ENCODE results near the gene DCXR. TPM values are rescaled to one million over a fixed set of nuclear protein-coding genes. Genes with fewer than 3 reads are reported as not detected.

Gene DCXR
- total RNA-seq, 4 donors from 2014 or later: 130 to 296 (median 223) TPM

DNA sequence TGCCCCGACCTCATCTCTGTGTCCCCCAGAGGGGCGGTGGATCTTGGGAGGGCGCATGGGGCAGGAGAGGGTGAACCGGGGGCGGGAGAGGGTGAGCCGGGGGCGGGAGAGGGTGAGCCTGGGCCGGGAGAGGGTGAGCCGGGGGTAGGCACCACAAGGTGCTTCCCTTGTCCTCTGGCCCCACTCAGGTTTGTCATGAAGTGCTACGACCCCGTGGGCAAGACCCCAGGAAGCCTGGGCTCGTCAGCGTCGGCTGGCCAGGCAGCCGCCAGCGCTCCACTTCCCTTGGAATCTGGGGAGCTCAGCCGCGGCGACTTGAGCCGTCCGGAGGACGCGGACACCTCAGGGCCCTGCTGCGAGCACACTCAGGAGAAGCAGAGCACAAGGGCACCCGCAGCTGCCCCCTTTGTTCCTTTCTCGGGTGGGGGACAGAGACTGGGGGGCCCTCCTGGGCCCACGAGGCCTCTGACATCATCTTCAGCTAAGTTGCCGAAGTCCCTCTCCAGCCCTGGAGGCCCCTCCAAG, 41.2 kb downstream of the DCXR start:
- no peak for DNase-seq

DNA sequence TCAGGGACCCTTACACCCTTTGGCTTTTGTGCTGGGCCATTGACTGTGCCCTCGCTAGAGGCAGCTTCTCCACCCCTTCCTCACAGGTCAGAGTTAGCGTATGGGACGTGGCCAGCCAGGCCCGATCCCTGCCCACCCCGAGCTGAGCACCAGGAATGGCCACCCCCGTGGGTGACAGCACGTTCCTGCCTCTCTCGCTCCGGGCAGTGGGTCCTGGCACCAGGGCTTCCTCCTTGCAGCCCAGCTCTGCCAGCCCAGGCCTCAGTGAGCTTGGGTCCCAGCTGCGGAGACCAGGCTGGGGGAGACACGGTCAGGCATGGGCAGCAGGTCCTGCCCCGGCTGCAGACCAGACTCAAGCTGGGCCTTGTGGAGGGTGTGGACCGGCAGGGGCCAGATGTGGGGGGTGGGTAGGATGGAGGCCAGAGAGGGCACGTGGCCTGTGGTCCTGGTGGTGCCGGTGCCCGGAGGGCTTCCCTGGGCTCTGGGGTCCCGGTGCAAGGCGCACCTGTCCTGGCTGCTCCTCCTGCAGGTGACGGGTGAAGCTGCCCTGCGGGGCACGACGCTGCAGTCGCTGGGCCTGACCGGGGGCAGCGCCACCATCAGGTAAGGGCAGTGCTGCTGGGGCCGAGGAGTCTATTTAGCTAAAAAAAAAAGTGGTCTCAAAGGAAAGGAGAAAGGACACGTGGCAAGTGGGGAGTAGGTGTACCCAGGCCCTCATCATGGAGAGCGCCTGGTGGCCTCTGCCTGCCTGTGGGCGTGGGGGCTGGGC, 41.9 kb downstream of the DCXR start:
- peaks cover 17 to 51% of the 10 kb centered on the region in 2 donors for H3K4me1 ChIP-seq
- in situ Hi-C loops (cut with MboI; ENCODE audit: low sequenced_read_pairs in 4 of 4) (no loop called here), intact Hi-C loops (cut with DNase I; ENCODE audit: low total_unique reads) (no loop called here)
- DNase-seq (no peak), ATAC-seq (no peak)
- H3K4me3 ChIP-seq: no peak overlapping the region
- TF ChIP-seq POLR2A (IDR thresholded peaks at IDR 0.05): no peak
- TF ChIP-seq, protein P1, sequence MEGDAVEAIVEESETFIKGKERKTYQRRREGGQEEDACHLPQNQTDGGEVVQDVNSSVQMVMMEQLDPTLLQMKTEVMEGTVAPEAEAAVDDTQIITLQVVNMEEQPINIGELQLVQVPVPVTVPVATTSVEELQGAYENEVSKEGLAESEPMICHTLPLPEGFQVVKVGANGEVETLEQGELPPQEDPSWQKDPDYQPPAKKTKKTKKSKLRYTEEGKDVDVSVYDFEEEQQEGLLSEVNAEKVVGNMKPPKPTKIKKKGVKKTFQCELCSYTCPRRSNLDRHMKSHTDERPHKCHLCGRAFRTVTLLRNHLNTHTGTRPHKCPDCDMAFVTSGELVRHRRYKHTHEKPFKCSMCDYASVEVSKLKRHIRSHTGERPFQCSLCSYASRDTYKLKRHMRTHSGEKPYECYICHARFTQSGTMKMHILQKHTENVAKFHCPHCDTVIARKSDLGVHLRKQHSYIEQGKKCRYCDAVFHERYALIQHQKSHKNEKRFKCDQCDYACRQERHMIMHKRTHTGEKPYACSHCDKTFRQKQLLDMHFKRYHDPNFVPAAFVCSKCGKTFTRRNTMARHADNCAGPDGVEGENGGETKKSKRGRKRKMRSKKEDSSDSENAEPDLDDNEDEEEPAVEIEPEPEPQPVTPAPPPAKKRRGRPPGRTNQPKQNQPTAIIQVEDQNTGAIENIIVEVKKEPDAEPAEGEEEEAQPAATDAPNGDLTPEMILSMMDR (IDR thresholded peaks at IDR 0.05 in 4 of 5, conservative IDR thresholded peaks at IDR 0.05 in 1 of 5): no peak
- H3K36me3 ChIP-seq: peaks cover 0 to 4% of the 10 kb centered on the region in 2 donors
- no peaks in the 10 kb centered on the region for H3K9me3 ChIP-seq
- H3K27ac ChIP-seq: no peak overlapping the region
- no peaks in the 10 kb centered on the region for H3K27me3 ChIP-seq

More for the DNA sequence above, 41.2 kb downstream of the DCXR start:
- Histone ChIP-seq H3K27me3 (no peaks in the 10 kb centered on the region), H3K9me3 (no peaks in the 10 kb centered on the region), H3K36me3 (peaks cover 0 to 4% of the 10 kb centered on the region in 2 donors), H3K27ac (no peak overlapping the region), H3K4me3 (no peak overlapping the region), H3K4me1 (peaks cover 23 to 51% of the 10 kb centered on the region in 2 donors)
- in situ Hi-C loops (cut with MboI; ENCODE audit: low sequenced_read_pairs in 4 of 4): no loop called here
- no peak for ATAC-seq
- TF ChIP-seq POLR2A (IDR thresholded peaks at IDR 0.05): no peak
- TF ChIP-seq, protein P1 (IDR thresholded peaks at IDR 0.05 in 4 of 5, conservative IDR thresholded peaks at IDR 0.05 in 1 of 5): no peak
- intact Hi-C loops (cut with DNase I; ENCODE audit: low total_unique reads): no loop called here

DNA sequence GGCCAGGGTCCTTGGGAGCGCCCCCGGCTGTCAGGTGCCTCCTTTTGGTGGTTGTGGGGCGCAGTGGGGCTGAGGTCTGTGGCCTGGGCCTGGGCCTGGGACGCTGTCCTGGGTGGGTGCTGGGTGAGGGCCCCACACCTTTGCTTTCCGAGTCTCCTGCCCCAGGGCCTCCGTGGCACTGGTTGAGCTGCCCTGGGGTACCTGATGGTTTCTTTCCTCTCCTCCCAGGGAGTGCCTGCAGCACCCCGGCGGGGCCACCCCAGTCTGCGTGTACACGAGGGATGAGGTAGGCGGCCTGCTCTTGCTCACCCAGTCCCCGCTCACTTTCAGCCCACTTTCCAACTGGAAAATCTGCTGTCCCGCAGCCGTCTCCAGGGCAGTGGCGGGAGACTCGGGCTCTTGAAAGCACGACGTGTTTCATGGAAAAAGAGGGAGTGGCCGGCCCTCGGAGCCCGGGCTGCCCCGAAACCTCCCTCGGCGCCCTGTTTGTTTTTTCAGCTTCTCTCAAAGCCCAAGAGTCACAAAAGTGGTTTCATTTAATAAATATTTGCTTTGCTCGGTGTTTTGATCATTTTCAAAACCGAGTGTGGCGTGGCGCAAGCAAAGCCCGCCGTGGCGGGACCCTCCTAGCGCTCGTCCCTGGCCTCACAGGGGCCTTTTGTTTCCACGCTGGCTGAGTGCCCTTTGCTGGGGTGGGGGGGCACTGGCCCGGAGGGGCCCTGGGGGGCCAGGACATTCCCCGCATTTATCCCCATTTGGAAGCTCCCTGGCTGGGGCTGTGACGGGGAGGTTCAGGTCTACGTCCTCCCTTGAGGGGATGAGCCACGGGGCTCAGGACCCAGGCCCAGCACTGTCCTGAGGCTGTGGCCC, 42.7 kb downstream of the DCXR start:
- Histone ChIP-seq H3K4me3 (no peak overlapping the region), H3K4me1 (peaks cover 17 to 43% of the 10 kb centered on the region in 2 donors), H3K9me3 (no peaks in the 10 kb centered on the region), H3K27ac (no peak overlapping the region), H3K36me3 (peaks cover 0 to 4% of the 10 kb centered on the region in 2 donors), H3K27me3 (no peaks in the 10 kb centered on the region)
- no peak for DNase-seq
- no peak for ATAC-seq
- in situ Hi-C loops (cut with MboI; ENCODE audit: low sequenced_read_pairs in 4 of 4): no loop called here
- intact Hi-C loops (cut with DNase I; ENCODE audit: low total_unique reads): no loop called here
- TF ChIP-seq, protein P1 (IDR thresholded peaks at IDR 0.05 in 4 of 5, conservative IDR thresholded peaks at IDR 0.05 in 1 of 5): no peak
- TF ChIP-seq POLR2A (IDR thresholded peaks at IDR 0.05): no peak

DNA sequence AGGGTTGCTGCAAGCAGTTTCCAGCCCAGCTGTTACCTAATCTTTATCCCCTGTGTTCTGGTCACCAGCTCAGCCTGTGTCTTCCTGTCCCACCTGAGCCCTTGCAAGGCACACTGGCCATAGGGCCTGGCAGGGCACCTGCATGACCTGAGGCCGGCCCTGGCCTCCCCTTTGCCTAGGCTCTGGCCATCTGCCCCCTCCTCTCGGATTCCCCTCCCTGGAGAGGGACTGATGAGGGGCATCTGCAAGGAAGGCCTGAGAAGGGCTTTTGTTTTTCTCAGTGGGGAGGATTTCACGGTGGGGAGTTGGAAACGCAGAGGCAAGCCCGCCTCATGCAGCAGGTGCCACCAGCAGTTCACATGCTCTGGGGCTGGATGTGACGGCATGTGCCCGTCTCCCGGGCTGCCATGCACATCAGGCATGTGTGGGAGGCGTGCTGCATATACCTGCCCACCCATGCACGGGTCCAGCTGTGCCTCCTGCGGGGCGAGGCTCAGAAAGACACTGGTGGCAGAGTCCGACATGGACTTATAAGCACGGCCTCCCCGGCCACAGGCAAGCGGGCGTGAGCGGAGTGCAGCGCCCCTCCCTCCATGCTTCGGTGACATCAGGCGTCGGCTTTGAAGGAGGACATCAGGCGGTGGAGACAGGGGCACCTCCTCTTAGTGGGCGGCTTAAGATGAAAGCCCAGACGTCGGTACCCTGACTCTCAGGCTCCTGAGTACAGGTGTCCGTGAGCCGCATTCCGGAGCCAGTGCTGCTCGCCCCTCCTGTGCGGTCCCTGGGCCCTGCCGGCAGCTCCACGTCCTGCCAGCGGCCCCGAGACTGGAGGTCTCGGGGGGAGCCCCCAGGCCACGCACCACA, 43.5 kb downstream of the DCXR start:
- no peak overlapping the region for H3K27ac ChIP-seq
- H3K4me1 ChIP-seq: peaks cover 17 to 36% of the 10 kb centered on the region in 2 donors
- no peaks in the 10 kb centered on the region for H3K9me3 ChIP-seq
- TF ChIP-seq POLR2A (IDR thresholded peaks at IDR 0.05): no peak
- TF ChIP-seq, protein P1 (IDR thresholded peaks at IDR 0.05 in 4 of 5, conservative IDR thresholded peaks at IDR 0.05 in 1 of 5): no peak
- H3K4me3 ChIP-seq: no peak overlapping the region
- intact Hi-C loops (cut with DNase I; ENCODE audit: low total_unique reads) (no loop called here), in situ Hi-C loops (cut with MboI; ENCODE audit: low sequenced_read_pairs in 4 of 4) (no loop called here)
- ATAC-seq (no peak), DNase-seq (no peak)
- H3K36me3 ChIP-seq: peaks cover 0 to 4% of the 10 kb centered on the region in 2 donors
- H3K27me3 ChIP-seq: no peaks in the 10 kb centered on the region

Data from gastrocnemius medialis (tissue), 4 donors.